ENCODE data around the gene BCL2L1. TPM values are rescaled to one million over a fixed set of nuclear protein-coding genes. Genes with fewer than 3 reads are reported as not detected.
"Not testable (repeated sequence)": the region's sequence is repeated elsewhere in the genome, so short reads cannot be mapped to it uniquely, and the experiment has no call there.

The BCL2L1 gene
- total RNA-seq, 2 donors from 2014 or later: 120 to 152 TPM

DNA sequence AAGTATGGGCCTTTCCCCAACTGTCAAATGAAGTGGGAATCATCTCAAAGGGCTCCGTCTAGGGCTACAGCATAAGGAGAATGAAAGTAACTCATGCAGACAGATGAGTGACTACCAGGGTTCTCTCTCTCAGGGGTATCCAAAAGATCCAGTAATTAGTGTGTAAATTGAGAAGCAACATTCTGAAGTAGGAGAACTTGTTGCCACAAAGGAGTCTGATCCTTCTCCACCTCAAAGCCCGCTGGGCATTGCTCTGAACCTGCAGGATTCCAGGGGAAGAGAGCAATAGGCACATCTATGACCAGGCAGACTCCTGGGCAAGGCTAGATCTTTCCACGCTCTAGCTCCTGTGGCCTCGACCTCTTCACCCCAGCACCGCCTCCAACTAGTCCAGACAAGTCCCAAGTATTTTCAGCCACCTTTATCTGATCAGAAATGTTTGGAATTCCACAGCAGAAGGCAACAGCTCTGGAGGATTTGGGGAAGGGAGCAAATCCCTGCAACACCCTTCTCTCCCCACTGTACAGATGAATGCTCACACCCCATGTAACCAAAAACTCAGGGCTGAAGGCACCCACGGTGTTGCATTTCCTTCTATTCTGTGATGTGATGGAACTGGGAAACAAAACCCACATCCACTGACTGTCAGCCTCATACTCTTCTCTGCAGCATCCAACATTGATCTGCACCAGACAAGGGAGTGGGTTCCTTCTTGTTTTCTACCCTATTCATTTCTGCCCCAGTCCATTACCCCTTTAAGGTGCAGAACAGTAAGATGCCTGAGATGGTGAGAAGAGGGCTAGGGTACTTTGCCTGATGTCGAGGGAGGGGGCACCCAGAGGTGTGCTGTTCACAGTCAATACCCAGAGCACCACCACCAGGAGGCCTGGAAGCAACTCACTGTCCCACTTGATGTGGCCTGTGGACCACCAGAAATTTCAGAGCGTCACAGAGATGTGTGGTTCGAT, 44.0 kb downstream of the BCL2L1 start:
- DNase-seq (no peak), ATAC-seq (replicated peaks in 1 of 2) (no peak)
- no peaks in the 10 kb centered on the region for H3K27me3 Mint-ChIP-seq (ENCODE audit: low read depth)
- peaks cover 99% of the 10 kb centered on the region for H3K4me1 Mint-ChIP-seq (ENCODE audit: low read depth)
- H3K9me3 Mint-ChIP-seq: no peaks in the 10 kb centered on the region
- peaks cover 15 to 49% of the 10 kb centered on the region in 2 donors for H3K36me3 Mint-ChIP-seq (ENCODE audit: insufficient read depth in 2 of 2)
- H3K4me3 Mint-ChIP-seq: peak overlapping the region; percentile 11 to 42
- H3K27ac Mint-ChIP-seq: peak overlapping the region; percentile 89

DNA sequence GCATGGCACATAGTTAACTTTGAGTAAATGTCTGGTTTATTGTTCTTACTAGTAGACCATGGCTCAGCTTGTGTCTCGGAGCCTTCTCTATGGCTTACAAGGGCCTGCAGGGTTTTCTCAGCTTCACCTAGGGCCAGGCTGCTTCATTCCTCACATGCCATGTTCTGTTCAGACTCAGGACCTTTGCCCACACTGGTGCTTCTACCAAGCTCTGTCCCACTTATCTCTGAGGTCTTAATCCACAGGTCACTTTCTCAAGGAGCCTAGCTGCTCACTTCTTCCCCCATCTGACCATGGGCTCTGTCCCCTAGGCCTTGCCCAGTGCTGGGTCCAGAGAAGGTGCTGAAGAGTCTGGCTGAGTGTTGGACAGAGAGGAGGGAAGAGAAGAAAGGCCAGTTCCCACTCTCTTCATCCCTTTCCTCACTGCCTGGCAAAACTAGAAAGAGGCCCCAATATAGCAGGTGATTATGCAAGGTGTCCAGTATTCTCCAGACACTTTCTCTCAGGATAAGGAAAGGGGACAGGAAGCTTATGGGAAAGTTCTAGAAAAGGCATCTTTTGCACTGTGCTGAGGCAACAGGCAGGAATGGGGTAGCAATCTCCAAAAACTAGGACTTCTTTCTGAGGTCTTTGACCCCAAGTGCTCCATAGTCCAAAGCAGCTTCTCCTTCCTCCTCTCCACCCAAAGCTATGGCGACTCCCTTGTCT, 45.0 kb downstream of the BCL2L1 start:
- peak overlapping the region; percentile 89 for H3K27ac Mint-ChIP-seq
- H3K36me3 Mint-ChIP-seq (ENCODE audit: insufficient read depth in 2 of 2): peaks cover 12 to 45% of the 10 kb centered on the region in 2 donors
- DNase-seq: no peak
- H3K27me3 Mint-ChIP-seq (ENCODE audit: low read depth): no peaks in the 10 kb centered on the region
- peaks cover 100% of the 10 kb centered on the region for H3K4me1 Mint-ChIP-seq (ENCODE audit: low read depth)
- no peak for ATAC-seq (replicated peaks in 1 of 2)
- peak overlapping the region; percentile 42 to 91 for H3K4me3 Mint-ChIP-seq
- H3K9me3 Mint-ChIP-seq: no peaks in the 10 kb centered on the region

DNA sequence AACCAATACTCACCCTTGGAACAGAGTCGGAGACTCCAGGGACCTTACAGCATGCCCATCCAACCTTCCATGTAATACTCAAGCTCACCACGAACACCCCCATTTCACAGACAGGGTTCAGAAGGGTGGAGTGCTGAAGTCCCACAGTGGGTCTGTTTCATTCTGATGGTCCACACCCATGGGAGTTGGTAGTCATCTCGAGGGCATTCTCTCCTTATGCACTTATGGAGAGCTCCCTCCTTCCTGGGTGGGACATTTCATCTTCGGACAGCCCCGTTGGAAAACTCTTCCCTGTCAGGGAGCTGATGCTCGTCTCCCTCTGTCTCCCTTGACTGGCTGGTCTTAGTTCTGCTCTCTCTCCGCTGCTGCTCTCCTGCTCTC, 46.1 kb downstream of the BCL2L1 start:
- H3K27ac Mint-ChIP-seq: peak overlapping the region; percentile 94
- peak overlapping the region; percentile 91 to 94 for H3K4me3 Mint-ChIP-seq
- H3K36me3 Mint-ChIP-seq (ENCODE audit: insufficient read depth in 2 of 2): peaks cover 12 to 47% of the 10 kb centered on the region in 2 donors
- H3K4me1 Mint-ChIP-seq (ENCODE audit: low read depth): peaks cover 100% of the 10 kb centered on the region
- ATAC-seq (replicated peaks in 1 of 2): no peak
- H3K27me3 Mint-ChIP-seq (ENCODE audit: low read depth): no peaks in the 10 kb centered on the region
- DNase-seq: no peak
- no peaks in the 10 kb centered on the region for H3K9me3 Mint-ChIP-seq

DNA sequence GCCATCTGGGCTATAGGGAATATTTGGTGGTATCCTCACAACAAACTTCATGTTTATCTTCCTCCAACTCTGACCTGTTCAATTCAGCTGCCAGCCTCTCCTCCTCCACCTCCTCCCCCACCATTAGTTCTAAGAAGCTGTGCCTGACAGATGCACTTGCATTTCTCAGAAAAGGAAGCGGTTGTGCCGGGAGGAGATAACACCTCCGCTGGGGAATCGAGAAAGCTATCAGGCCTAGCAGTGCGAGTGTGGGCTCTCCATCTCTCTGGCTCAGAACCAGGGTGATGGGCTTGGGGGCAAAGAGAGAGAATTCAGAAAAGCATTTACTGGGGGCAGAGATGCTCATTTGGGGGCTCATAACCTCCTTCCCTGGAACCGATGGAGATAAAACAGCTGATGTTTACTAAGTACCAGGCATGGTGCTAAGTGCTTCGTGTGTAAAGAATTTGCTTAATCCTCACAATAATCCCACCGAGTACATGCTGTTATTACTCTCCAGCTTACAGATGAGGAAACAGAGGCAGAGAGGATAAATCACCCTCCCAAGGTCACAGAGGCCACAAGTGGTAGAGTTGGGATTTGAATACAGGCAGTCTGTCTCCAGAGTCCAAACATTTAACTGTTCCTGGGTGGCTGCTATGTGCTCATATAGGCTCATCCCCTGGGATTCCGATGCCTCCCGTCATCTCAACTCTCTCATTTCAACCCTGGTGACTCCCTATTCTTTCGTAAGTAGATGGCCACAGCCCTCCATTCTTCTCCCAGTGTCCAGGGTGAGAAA, 46.6 kb downstream of the BCL2L1 start:
- peak overlapping the region; percentile 91 to 94 for H3K4me3 Mint-ChIP-seq
- peak overlapping the region; percentile 94 for H3K27ac Mint-ChIP-seq
- H3K4me1 Mint-ChIP-seq (ENCODE audit: low read depth): peaks cover 100% of the 10 kb centered on the region
- no peaks in the 10 kb centered on the region for H3K9me3 Mint-ChIP-seq
- ATAC-seq (replicated peaks in 1 of 2): peak; percentile 72 to 78
- peak; percentile 73 for DNase-seq
- H3K36me3 Mint-ChIP-seq (ENCODE audit: insufficient read depth in 2 of 2): peaks cover 11 to 48% of the 10 kb centered on the region in 2 donors
- H3K27me3 Mint-ChIP-seq (ENCODE audit: low read depth): no peaks in the 10 kb centered on the region

DNA sequence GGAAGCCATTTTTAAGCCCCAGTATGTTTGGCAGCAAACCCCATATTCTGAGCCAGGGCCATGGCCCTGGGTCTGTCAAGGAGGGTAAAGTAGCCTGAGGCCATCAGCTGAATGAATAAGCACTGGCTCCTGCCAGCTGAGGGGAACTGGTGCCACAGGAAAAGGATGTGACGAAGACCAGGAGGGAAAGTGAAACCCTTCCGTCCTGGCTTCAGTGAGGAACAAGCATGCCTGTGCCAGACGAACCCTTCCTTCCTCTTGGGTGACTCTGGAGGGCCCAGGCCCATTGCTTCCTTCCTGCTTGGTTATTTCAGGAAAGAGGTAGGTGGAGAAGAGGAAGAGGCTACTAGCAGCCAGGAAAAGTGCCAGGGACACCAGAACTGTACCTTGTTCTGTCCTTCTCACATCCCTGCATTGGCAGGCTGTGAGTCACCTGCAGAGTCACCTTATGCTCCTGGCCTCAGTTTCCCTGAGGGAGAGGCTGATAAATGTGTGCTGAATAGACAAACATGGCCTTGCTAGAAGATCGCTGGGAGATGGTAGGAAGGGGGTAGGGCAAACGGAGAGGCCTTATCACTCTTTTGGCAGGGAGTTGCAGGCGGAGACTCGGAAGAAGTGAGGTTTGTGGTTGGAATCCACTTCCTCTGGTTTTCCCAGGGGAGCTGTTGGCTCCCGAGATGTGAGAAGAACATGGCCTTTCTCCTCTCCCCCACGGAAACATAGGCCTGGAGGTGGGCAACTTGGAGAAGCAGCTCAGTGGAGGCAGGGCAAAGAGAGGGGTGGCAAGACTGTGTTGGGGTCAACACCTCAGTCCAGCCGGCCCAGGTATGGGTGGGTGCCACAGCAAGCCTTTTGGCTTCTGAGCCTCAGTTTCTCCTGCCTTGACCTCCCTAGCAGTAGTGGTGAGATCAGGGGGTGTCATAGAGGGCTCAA, 47.5 kb downstream of the BCL2L1 start:
- Mint-ChIP-seq H3K27me3 (ENCODE audit: low read depth) (no peaks in the 10 kb centered on the region), H3K9me3 (no peaks in the 10 kb centered on the region), H3K36me3 (ENCODE audit: insufficient read depth in 2 of 2) (peaks cover 9 to 39% of the 10 kb centered on the region in 2 donors), H3K4me3 (peak overlapping the region; percentile 91 to 94), H3K27ac (peak overlapping the region; percentile 94), H3K4me1 (ENCODE audit: low read depth) (peaks cover 100% of the 10 kb centered on the region)
- peak; percentile 71 to 76 for DNase-seq
- ATAC-seq (replicated peaks in 1 of 2): peak; percentile 75 to 82

DNA sequence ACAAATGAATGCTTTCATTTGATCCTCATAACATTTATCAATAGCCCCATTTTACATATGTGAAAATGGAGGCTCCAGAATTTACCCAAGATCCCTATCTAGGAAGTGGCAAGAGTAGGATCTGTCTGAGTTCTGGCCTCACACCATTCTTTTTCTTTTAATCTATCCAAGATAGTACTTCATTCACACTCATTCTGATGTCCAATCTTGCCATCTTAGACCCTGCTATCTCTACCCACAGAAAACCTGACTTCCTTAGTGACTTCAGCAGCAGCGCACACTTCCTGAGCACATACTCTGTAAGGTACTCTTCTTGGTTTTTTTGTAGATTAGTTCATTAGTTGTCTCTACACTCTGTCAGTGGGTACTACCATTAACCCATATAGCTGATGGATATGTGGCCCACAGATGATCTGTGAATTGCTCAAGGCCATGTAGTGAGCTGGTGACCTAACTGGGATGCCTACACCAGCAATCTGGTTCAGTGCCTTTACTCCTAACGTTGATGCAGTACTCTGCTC, 48.7 kb downstream of the BCL2L1 start:
- Mint-ChIP-seq H3K36me3 (ENCODE audit: insufficient read depth in 2 of 2) (peaks cover 10 to 44% of the 10 kb centered on the region in 2 donors), H3K27ac (peak overlapping the region; percentile 94), H3K4me3 (peak overlapping the region; percentile 91 to 94), H3K4me1 (ENCODE audit: low read depth) (peaks cover 100% of the 10 kb centered on the region), H3K9me3 (no peaks in the 10 kb centered on the region), H3K27me3 (ENCODE audit: low read depth) (no peaks in the 10 kb centered on the region)
- DNase-seq: no peak
- no peak for ATAC-seq (replicated peaks in 1 of 2)

DNA sequence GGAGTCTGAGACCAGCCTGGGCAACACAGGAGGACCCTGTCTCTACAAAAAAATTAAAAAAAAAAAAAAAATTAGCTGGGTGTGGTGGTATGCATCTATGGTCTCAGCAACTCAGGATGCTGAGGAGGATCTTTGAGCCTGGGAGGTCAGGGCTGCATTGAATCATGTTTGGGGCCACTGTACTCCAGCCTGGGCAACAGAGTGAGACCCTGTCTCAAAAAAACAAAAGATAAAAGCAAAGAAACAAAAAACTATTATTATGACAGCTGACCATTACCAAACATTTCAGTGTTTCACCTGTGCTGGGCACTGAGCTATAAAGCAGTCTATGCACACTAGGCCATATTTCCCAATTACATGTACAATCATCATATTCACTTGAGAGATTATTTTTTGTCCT, 49.2 kb downstream of the BCL2L1 start:
- Mint-ChIP-seq H3K36me3 (ENCODE audit: insufficient read depth in 2 of 2) (peaks cover 10 to 40% of the 10 kb centered on the region in 2 donors), H3K4me3 (no peak overlapping the region)

DNA sequence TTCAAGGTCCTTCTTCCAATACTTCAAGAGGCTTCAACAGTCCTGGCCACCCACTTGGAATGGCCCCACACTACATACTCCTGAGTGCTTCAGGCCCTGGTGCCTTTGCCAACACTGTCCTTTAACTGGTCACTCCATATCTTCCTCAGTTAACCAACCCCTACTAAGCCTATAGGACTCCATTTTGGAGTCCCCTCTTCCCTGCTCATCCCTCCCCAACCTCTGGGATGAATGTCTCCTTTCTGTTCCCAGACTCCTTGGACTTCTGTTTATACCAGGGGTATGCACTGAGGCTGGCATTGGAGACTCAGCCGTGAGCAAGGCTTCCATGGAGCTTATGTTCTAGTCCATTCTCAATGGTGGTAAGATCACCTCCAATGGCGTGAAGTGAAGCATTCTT, 51.3 kb downstream of the BCL2L1 start:
- Mint-ChIP-seq H3K27ac (peak overlapping the region; percentile 35), H3K27me3 (ENCODE audit: low read depth) (no peaks in the 10 kb centered on the region), H3K9me3 (no peaks in the 10 kb centered on the region), H3K4me1 (ENCODE audit: low read depth) (peaks cover 100% of the 10 kb centered on the region), H3K4me3 (no peak overlapping the region), H3K36me3 (ENCODE audit: insufficient read depth in 2 of 2) (peaks cover 8 to 36% of the 10 kb centered on the region in 2 donors)
- DNase-seq (no peak), ATAC-seq (replicated peaks in 1 of 2) (no peak)

More for the DNA sequence above, 49.2 kb downstream of the BCL2L1 start:
- Mint-ChIP-seq H3K4me1 (ENCODE audit: low read depth) (peaks cover 100% of the 10 kb centered on the region), H3K9me3 (no peaks in the 10 kb centered on the region), H3K27me3 (ENCODE audit: low read depth) (no peaks in the 10 kb centered on the region), H3K27ac (peak overlapping the region; percentile 94)
- DNase-seq (no peak), ATAC-seq (replicated peaks in 1 of 2) (no peak)

DNA sequence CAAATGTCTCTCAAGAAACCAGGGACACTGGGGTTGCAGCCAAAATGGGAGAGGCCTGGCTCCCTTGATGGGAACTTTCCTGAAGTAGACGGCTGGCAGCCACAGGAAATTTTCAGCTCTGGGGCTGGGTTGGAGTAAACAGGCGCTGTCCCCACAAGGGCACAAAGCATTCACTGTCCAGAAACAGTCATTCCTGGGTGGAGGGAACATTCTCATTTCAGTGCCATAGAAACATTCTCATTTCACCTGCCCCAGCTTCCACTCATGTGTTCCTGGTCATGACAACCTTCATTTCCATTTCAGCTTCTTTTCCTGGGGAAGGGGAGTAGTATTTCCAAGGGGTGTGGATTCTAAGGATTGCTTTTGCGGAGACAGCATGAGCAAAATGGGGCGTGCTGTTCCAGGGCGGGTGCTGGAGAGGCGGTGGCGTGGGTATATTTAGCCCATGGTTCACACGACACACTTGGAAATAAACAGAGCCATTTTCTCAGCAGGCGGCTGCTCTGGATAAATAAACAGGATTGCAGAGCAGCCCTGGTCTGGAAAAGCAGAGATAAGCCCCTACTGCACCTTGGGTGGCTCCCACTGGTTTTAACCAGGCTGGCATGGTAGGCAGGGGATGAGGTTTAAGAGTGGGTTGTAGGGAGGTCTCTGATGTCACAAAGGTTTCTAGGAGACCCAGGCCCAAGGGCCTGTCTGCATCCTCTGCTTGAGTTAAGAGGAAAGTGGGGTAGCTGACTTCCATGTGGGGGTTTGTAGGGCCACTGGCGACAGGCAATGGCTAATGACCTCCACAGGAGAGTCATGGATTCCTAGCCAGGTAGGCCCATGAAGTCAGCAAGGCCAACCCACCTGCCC, 52.1 kb downstream of the BCL2L1 start:
- H3K4me1 Mint-ChIP-seq (ENCODE audit: low read depth): peaks cover 100% of the 10 kb centered on the region

DNA sequence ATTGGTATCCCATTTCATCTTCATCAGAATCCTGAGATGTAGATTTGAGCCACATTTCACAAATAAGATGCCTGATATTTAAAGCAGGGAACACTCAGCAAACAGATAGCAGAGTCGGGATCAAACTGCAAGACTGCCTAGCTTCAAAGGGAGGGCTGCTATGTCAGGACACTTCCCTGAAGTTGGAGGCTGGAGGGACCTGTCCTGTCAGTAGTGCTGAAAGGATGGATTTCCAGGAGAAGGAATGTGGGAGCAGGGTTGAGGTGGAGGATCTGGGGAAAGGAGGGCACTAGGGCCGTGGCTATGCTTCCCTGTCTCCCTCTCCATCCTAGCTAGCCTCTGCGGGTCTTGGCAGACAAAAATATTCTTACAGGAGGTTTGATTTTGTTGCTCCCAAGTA, 52.8 kb downstream of the BCL2L1 start:
- ATAC-seq (replicated peaks in 1 of 2): no peak
- no peaks in the 10 kb centered on the region for H3K27me3 Mint-ChIP-seq (ENCODE audit: low read depth)
- H3K36me3 Mint-ChIP-seq (ENCODE audit: insufficient read depth in 2 of 2): peaks cover 3 to 36% of the 10 kb centered on the region in 2 donors
- H3K4me3 Mint-ChIP-seq: no peak overlapping the region
- no peak for DNase-seq
- H3K4me1 Mint-ChIP-seq (ENCODE audit: low read depth): peaks cover 100% of the 10 kb centered on the region
- no peaks in the 10 kb centered on the region for H3K9me3 Mint-ChIP-seq
- peak overlapping the region; percentile 93 for H3K27ac Mint-ChIP-seq

More for the DNA sequence above, 52.1 kb downstream of the BCL2L1 start:
- Mint-ChIP-seq H3K9me3 (no peaks in the 10 kb centered on the region), H3K27ac (peak overlapping the region; percentile 93), H3K4me3 (no peak overlapping the region), H3K27me3 (ENCODE audit: low read depth) (no peaks in the 10 kb centered on the region), H3K36me3 (ENCODE audit: insufficient read depth in 2 of 2) (peaks cover 8 to 37% of the 10 kb centered on the region in 2 donors)
- no peak for DNase-seq
- ATAC-seq (replicated peaks in 1 of 2): no peak

DNA sequence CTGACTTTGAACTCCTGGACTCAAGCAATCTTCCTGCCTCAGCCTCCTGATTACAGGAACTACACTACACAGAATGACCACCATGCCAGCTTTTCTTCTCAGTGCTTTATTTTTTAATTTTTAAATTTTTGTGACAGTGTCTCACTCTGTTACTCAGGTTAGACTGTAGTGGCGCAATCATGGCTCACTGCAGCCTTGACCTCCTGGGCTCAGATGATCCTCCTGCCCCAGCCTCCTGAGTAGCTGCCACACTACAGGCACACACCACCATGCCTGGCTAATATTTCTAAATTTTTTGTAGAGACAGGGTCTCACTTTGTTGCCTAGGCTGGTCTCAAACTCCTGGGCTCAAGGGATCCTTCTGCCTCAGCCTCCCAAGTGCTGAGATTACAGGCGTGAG, 53.7 kb downstream of the BCL2L1 start:
- Mint-ChIP-seq H3K36me3 (ENCODE audit: insufficient read depth in 2 of 2) (peaks cover 2 to 34% of the 10 kb centered on the region in 2 donors), H3K27ac (peak overlapping the region; percentile 93), H3K4me1 (ENCODE audit: low read depth) (peaks cover 100% of the 10 kb centered on the region)
- not testable (repeated sequence) for ATAC-seq (replicated peaks in 1 of 2); H3K27me3 Mint-ChIP-seq (ENCODE audit: low read depth); H3K9me3 Mint-ChIP-seq; H3K4me3 Mint-ChIP-seq; DNase-seq

Data from activated T-cell treated with anti-CD3 and anti-CD28 coated beads, Interleukin-2, amount 50 U/mL, for 72 hours (primary cell).